CD14-positive monocyte (primary cell): ENCODE results near the gene CD34. TPM values are rescaled to one million over a fixed set of nuclear protein-coding genes. Genes with fewer than 3 reads are reported as not detected.

Source experiments
- DNase-seq, 3 donors: peaks; one replicate each; pipeline ENCODE4 v3.0.0-alpha.2; 2011 to 2022
- H2AFZ ChIP-seq: 2 replicates; pipeline ENCODE4 v1.6.0; 2012; ENCODE audit warnings: mild to moderate bottlenecking, low read depth, low read length, inconsistent platforms; ENCODE audit not compliant: insufficient read depth, poor library complexity, severe bottlenecking
- H3K27ac ChIP-seq, 2 donors: 1 replicate in 1 of 2; 2 replicates in 1 of 2; pipeline ENCODE4 v1.5.1; 2012 to 2013; ENCODE audit warnings: low read length in 2 of 2, control low read depth in 1 of 2, inconsistent platforms in 1 of 2, low read depth in 1 of 2, mild to moderate bottlenecking in 1 of 2
- H3K27me3 ChIP-seq, 2 donors: one replicate each; pipeline versions ENCODE4 v1.6.0 to v1.6.1; 2011 to 2013; ENCODE audit warnings: low read length in 2 of 2; ENCODE audit not compliant: control insufficient read depth in 2 of 2, insufficient read depth in 2 of 2
- H3K36me3 ChIP-seq, 2 donors: replicated peaks in 1 of 2; 1 replicate in 1 of 2; 2 replicates in 1 of 2; pipeline versions ENCODE4 v1.5.1 to v1.6.1; 2012 to 2013; ENCODE audit warnings: low read length in 2 of 2, control low read depth in 1 of 2, inconsistent platforms in 1 of 2, mild to moderate bottlenecking in 1 of 2; ENCODE audit not compliant: insufficient read depth in 2 of 2, control insufficient read depth in 1 of 2
- H3K4me1 ChIP-seq, 2 donors: 1 replicate in 1 of 2; 2 replicates in 1 of 2; pipeline versions ENCODE4 v1.5.1 to v1.6.1; 2012 to 2013; ENCODE audit warnings: low read length in 2 of 2, control low read depth in 1 of 2, inconsistent platforms in 1 of 2, mild to moderate bottlenecking in 1 of 2, moderate library complexity in 1 of 2; ENCODE audit not compliant: insufficient read depth in 2 of 2, control insufficient read depth in 1 of 2
- H3K4me2 ChIP-seq: replicated peaks from 2 replicates; pipeline ENCODE3; 2012; ENCODE audit warnings: low read length, moderate library complexity, mild to moderate bottlenecking; ENCODE audit not compliant: poor library complexity, severe bottlenecking; ENCODE audit errors: extremely low read depth
- H3K4me3 ChIP-seq, 3 experiments: fragments of 200-600 bp in 1 of 3; sonication (generic) in 1 of 3; replicated peaks in 1 of 3; 1 replicate in 2 of 3; 2 replicates in 1 of 3; pipeline ENCODE4 v1.5.1; 2011 to 2013; ENCODE audit warnings: low read length in 3 of 3, mild to moderate bottlenecking in 3 of 3, control low read depth in 2 of 3, low read depth in 2 of 3, inconsistent platforms in 1 of 3, moderate library complexity in 1 of 3
- H3K79me2 ChIP-seq: 2 replicates; pipeline ENCODE4 v1.6.0; 2012; ENCODE audit warnings: mild to moderate bottlenecking, control low read depth, inconsistent platforms, low read length, moderate library complexity; ENCODE audit not compliant: insufficient read depth
- H3K9ac ChIP-seq: 2 replicates; pipeline ENCODE4 v1.6.0; 2017; ENCODE audit warnings: low read length, mild to moderate bottlenecking; ENCODE audit not compliant: insufficient read depth, poor library complexity, severe bottlenecking
- H3K9me3 ChIP-seq, 2 donors: replicated peaks in 1 of 2; 1 replicate in 1 of 2; 2 replicates in 1 of 2; pipeline versions ENCODE4 v1.5.1 to v1.6.1; 2012 to 2013; ENCODE audit warnings: low read length in 2 of 2, control low read depth in 1 of 2; ENCODE audit not compliant: control insufficient read depth in 1 of 2, insufficient read depth in 1 of 2
- H4K20me1 ChIP-seq: 2 replicates; pipeline ENCODE4 v1.6.0; 2012; ENCODE audit warnings: mild to moderate bottlenecking, low read length, control low read depth, moderate library complexity; ENCODE audit not compliant: insufficient read depth
- H3K27ac Mint-ChIP-seq, 7 donors: one replicate each; pipeline ENCODE4 v1.8.0; 2020; ENCODE audit warnings: mild to moderate bottlenecking in 7 of 7, mixed read lengths in 7 of 7, moderate library complexity in 6 of 7, inconsistent platforms in 2 of 7
- H3K27me3 Mint-ChIP-seq, 3 donors: one replicate each; pipeline ENCODE4 v1.8.0; 2021 to 2022; ENCODE audit warnings: low read depth in 3 of 3, mild to moderate bottlenecking in 3 of 3, mixed read lengths in 3 of 3, moderate library complexity in 3 of 3, inconsistent platforms in 1 of 3
- H3K36me3 Mint-ChIP-seq, 2 donors: one replicate each; pipeline ENCODE4 v1.8.0; 2020; ENCODE audit warnings: mixed read lengths in 2 of 2, inconsistent platforms in 1 of 2, mild to moderate bottlenecking in 1 of 2
- H3K4me1 Mint-ChIP-seq: one replicate; pipeline ENCODE4 v1.8.0; 2020; ENCODE audit warnings: mild to moderate bottlenecking, mixed read lengths
- H3K4me3 Mint-ChIP-seq, 2 donors: one replicate each; pipeline ENCODE4 v1.8.0; 2020; ENCODE audit warnings: mild to moderate bottlenecking in 2 of 2, mixed read lengths in 2 of 2, moderate library complexity in 1 of 2
- H3K9me3 Mint-ChIP-seq, 7 donors: one replicate each; pipeline ENCODE4 v1.8.0; 2020 to 2022; ENCODE audit warnings: mixed read lengths in 7 of 7, mild to moderate bottlenecking in 6 of 7, moderate library complexity in 6 of 7, inconsistent platforms in 2 of 7
- CTCF ChIP-seq: fragments of 200-600 bp; IDR thresholded peaks from one replicate; pipeline ENCODE4 v1.8.0; 2022; ENCODE audit warnings: antibody characterized with exemption, mild to moderate bottlenecking
- whole genome bisulfite sequencing: methylation state at CpG from one replicate; pipeline ENCODE4 v1.1.5; 2013; ENCODE audit warnings: missing lambda C conversion rate; ENCODE audit not compliant: insufficient coverage; 5-methylcytosine and 5-hydroxymethylcytosine counted together
- intact Hi-C, 2 donors: fragments of 100-400 bp; cut with micrococcal nuclease; formaldehyde crosslinking; loops; one replicate each; pipeline versions ENCODE4 v1.15.0 to v1.15.1; 2023
- polyA plus RNA-seq, 3 donors: library from polyadenylated mRNA; depleted of rRNA in 1 of 3; unstranded in 2 of 3; stranded (reverse) in 1 of 3; fragments of 300-500 nt in 2 of 3; fragments of >200 nt in 1 of 3; fragmentation: Illumina TruSeq in 2 of 3; gene quantifications; 1 replicate in 2 of 3; 2 replicates in 1 of 3; pipeline ENCODE4 v1.2.3, GENCODE V29; 2012 to 2021

The CD34 gene
- polyA plus RNA-seq, 3 donors, result 0.03 TPM; not detected in 2

DNA sequence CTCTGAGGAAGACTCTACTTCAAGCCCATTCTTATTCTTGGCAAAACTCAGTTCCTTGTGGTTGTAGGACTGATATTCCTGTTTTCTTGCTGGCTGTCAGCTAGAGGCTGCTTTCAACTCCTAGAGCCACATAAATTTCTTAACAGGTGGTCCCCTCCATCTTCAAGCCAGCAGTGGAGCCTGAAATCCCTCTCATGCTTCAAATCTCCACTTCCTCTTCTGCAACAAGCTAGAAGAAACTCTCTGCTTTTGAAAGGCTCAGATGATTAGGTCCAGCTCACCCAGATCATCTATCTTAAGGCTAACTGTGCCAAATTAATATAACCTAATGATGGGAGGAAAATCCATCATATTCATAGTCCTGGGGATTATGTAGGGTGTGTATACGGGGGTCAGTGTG lies 43.2 kb upstream of the CD34 start:
- DNase-seq, result no peak
- Mint-ChIP-seq H3K9me3 (peaks cover 0 to 4% (median 0%) of the 10 kb centered on the region in 7 donors), H3K4me1 (peaks cover 15% of the 10 kb centered on the region), H3K27ac (no peak overlapping the region), H3K4me3 (no peak overlapping the region), H3K27me3 (peaks cover 13 to 21% (median 20%) of the 10 kb centered on the region in 3 donors), H3K36me3 (no peaks in the 10 kb centered on the region)
- intact Hi-C loops, result no loop called here
- no peak for TF ChIP-seq CTCF
- peaks cover 15 to 18% of the 10 kb centered on the region in 2 donors for H3K27me3 ChIP-seq
- no peak overlapping the region for H3K4me3 ChIP-seq
- H3K4me2 ChIP-seq, result no peak overlapping the region
- no peak overlapping the region for H2AFZ ChIP-seq
- no peak overlapping the region for H3K9ac ChIP-seq
- peaks cover 6 to 7% of the 10 kb centered on the region in 2 donors for H3K4me1 ChIP-seq
- no peak overlapping the region for H3K27ac ChIP-seq
- H3K9me3 ChIP-seq, result no peaks in the 10 kb centered on the region
- no peaks in the 10 kb centered on the region for H3K36me3 ChIP-seq
- WGBS, result no CpG with 5 or more reads among the region's 1 CpG
- no peaks in the 10 kb centered on the region for H3K79me2 ChIP-seq
- no peaks in the 10 kb centered on the region for H4K20me1 ChIP-seq

DNA sequence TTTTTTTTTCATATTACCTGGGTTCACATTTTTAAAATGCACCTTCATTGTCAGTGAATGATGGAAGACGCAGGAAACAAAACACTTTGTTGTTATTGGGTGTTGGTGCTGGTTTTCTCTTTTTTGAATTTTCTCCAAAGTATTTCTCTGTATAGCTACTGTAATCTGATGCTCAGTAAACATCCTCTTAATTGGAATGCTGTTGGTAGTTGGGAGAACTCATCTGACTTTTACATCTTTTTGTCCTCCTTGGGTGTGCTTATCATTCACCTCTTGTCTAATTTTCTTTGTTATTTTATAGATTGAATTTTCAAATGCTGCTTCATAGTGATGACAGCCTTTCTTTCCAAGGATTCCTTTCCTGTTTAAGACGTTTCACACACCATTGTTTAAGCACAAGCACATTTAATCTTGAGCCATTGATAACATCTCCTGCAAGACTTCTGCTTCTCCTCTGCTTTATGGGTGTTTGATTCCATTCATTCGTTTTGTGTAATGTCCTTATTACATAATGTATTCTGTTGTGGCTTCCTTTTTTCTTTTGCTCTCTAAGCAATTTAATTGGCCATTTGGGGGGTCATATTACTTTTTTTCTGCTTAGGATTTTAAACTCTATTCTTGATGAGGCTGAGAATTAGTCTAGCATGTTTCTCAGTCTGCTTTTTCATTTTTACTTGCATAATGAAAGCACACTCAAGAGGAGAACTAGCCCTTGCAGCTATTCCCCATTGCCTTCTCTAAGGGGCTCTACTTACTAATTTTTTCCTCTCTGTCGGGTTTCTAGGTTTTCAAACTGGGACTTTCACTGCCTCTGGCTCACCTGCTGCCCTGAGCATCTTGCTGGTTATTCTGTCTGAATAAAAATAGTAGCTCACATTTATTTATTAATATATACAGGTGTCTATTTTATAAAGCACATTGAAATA lies 42.0 kb upstream of the CD34 start:
- Histone ChIP-seq H3K36me3 (no peaks in the 10 kb centered on the region), H3K9me3 (no peaks in the 10 kb centered on the region), H3K79me2 (no peaks in the 10 kb centered on the region), H3K4me2 (no peak overlapping the region), H2AFZ (no peak overlapping the region), H3K27me3 (peaks cover 4 to 6% of the 10 kb centered on the region in 2 donors), H3K4me3 (no peak overlapping the region), H4K20me1 (no peaks in the 10 kb centered on the region), H3K9ac (no peak overlapping the region), H3K27ac (no peak overlapping the region), H3K4me1 (no peaks in the 10 kb centered on the region)
- Mint-ChIP-seq H3K27me3 (peaks cover 4 to 11% (median 9%) of the 10 kb centered on the region in 3 donors), H3K27ac (peak overlapping the region in 1 of 7 donors; percentile 3), H3K4me3 (no peak overlapping the region), H3K9me3 (no peaks in the 10 kb centered on the region), H3K36me3 (no peaks in the 10 kb centered on the region), H3K4me1 (peaks cover 8% of the 10 kb centered on the region)
- WGBS, result no CpG with 5 or more reads among the region's 4 CpGs
- no peak for TF ChIP-seq CTCF
- no peak for DNase-seq
- intact Hi-C loops, result no loop called here
